Right lung (tissue), 10 donors: Measurements from ENCODE around the gene SLC5A6. TPM values are rescaled to one million over a fixed set of nuclear protein-coding genes. Genes with fewer than 3 reads are reported as not detected.

Experiments used
- DNase-seq, 2 donors: peaks; one replicate each; pipeline ENCODE4 v3.0.0-alpha.2; 2013
- long read RNA-seq, 8 donors: transcript quantifications; one replicate each; lab custom pipeline, GENCODE V29; 2026
- polyA plus RNA-seq, 5 donors: library from polyadenylated mRNA; unstranded; fragments of 120-200 nt; gene quantifications; one replicate each; pipeline versions ENCODE4 v1.2.1 to v1.2.3, GENCODE V29; 2013; ENCODE audit warnings: inconsistent platforms in 1 of 5, low replicate concordance in 1 of 5; ENCODE audit not compliant: insufficient read length in 5 of 5, insufficient read depth in 1 of 5

The SLC5A6 gene
- 10 to 100 TPM; 24.7 to 38.8 (median 28.7) TPM for polyA plus RNA-seq
- long read RNA-seq, donor 1, partial matches to known transcripts = 0 of 2 reads
- long read RNA-seq, donor 1, other reads (novel, unspliced or antisense) = 0 of 2 reads
- long read RNA-seq, donor 2, partial matches to known transcripts = 7 of 10 reads
- long read RNA-seq, donor 2, other reads (novel, unspliced or antisense) = 0 of 10 reads
- long read RNA-seq, donor 3, partial matches to known transcripts = 250 of 426 reads
- long read RNA-seq, donor 3, other reads (novel, unspliced or antisense) = 176 of 426 reads
- long read RNA-seq, donor 4, partial matches to known transcripts = 114 of 239 reads
- long read RNA-seq, donor 4, other reads (novel, unspliced or antisense) = 124 of 239 reads
- long read RNA-seq, donor 5, partial matches to known transcripts = 6 of 8 reads
- long read RNA-seq, donor 5, other reads (novel, unspliced or antisense) = 0 of 8 reads
- long read RNA-seq, donor 6, partial matches to known transcripts = 183 of 353 reads
- long read RNA-seq, donor 6, other reads (novel, unspliced or antisense) = 168 of 353 reads
- long read RNA-seq, donor 7, partial matches to known transcripts = 154 of 349 reads
- long read RNA-seq, donor 7, other reads (novel, unspliced or antisense) = 192 of 349 reads
- long read RNA-seq, donor 8, partial matches to known transcripts = 97 of 177 reads
- long read RNA-seq, donor 8, other reads (novel, unspliced or antisense) = 80 of 177 reads

GRCh38 chr2:27211943-27212625, at the start of gene SLC5A6, which contains the start of gene ATRAID:
Gene SLC5A6, minus strand, starts transcription at chr2:27212268. Its CDS starts 4,618 bp downstream, at chr2:27207650.
Gene ATRAID, plus strand, starts transcription at chr2:27212041. Its CDS starts 328 bp downstream, at chr2:27212369.
- DNase-seq = peak; percentile 91 to 96

GRCh38 chr2:27261241-27261925, 49.3 kb upstream of the SLC5A6 start:
- DNase-seq = no peak

GRCh38 chr2:27258051-27258450, 46.0 kb upstream of the SLC5A6 start:
- no peak for DNase-seq

GRCh38 chr2:27256855-27257454, 44.9 kb upstream of the SLC5A6 start:
- DNase-seq = no peak

GRCh38 chr2:27255660-27256059, 43.6 kb upstream of the SLC5A6 start:
- DNase-seq = no peak

- DNase-seq = no peak
These were observed 43.1 kb upstream of the SLC5A6 start for GRCh38 chr2:27255187-27255586.

- no peak for DNase-seq
These were observed 39.7 kb upstream of the SLC5A6 start for GRCh38 chr2:27251766-27252165.

GRCh38 chr2:27250652-27251379, 38.7 kb upstream of the SLC5A6 start:
- no peak for DNase-seq

GRCh38 chr2:27249891-27250651, 38.0 kb upstream of the SLC5A6 start:
- peak in 1 of 2 donors; percentile 10 for DNase-seq

- DNase-seq = no peak
These were observed 37.3 kb upstream of the SLC5A6 start for GRCh38 chr2:27249159-27249890.

- no peak for DNase-seq
These were observed 35.8 kb upstream of the SLC5A6 start for GRCh38 chr2:27247893-27248292.

GRCh38 chr2:27245626-27246025, 33.6 kb upstream of the SLC5A6 start:
- DNase-seq = no peak

- no peak for DNase-seq
These were observed 33.0 kb upstream of the SLC5A6 start for GRCh38 chr2:27245116-27245515.

- DNase-seq = no peak
These were observed 31.5 kb upstream of the SLC5A6 start for GRCh38 chr2:27243391-27244130.

- DNase-seq = no peak
These were observed 30.5 kb upstream of the SLC5A6 start for GRCh38 chr2:27242614-27242951.

- DNase-seq = no peak
These were observed 29.9 kb upstream of the SLC5A6 start for GRCh38 chr2:27241761-27242613.

GRCh38 chr2:27240406-27240805, 28.3 kb upstream of the SLC5A6 start:
- no peak for DNase-seq
